HL-60 (cell line): ENCODE measurements around the gene ELP4.

Source experiments
- DNase-seq, 2 experiments: peaks; one replicate each; pipeline ENCODE4 v3.0.0-alpha.2; 2010 to 2020; ENCODE audit warnings: low read depth in 1 of 2, low spot score in 1 of 2
- H3K27ac ChIP-seq: fragments of 250-450 bp; sonication (Bioruptor Pico); replicated peaks from 2 replicates; pipeline ENCODE4 v1.5.1; 2020; ENCODE audit warnings: mild to moderate bottlenecking, moderate library complexity
- H3K27me3 ChIP-seq: fragments of 250-450 bp; sonication (Bioruptor Pico); 2 replicates; pipeline ENCODE4 v1.5.1; 2021; ENCODE audit warnings: mild to moderate bottlenecking, moderate library complexity; ENCODE audit not compliant: insufficient read depth, poor library complexity, severe bottlenecking
- H3K4me3 ChIP-seq: replicated peaks from 2 replicates; pipeline ENCODE4 v1.5.1; 2011; ENCODE audit warnings: mild to moderate bottlenecking, control low read depth, low read length; ENCODE audit not compliant: insufficient read depth
- GABPA ChIP-seq: IDR thresholded peaks from 2 replicates; pipeline ENCODE4 v1.6.1; 2012; ENCODE audit warnings: low read depth
- POLR2AphosphoS5 ChIP-seq: IDR thresholded peaks from 2 replicates; pipeline ENCODE4 v1.6.1; 2012; ENCODE audit warnings: low read depth
- SPI1 ChIP-seq: IDR thresholded peaks from 2 replicates; pipeline ENCODE4 v1.6.1; 2012; ENCODE audit warnings: low read depth, mild to moderate bottlenecking, borderline replicate concordance
- TF ChIP-seq, protein P1 (sequence below): IDR thresholded peaks from one replicate; pipeline ENCODE4 v1.5.1; 2011; ENCODE audit warnings: low read length, control low read depth, inconsistent platforms; ENCODE audit not compliant: insufficient read depth
- TF ChIP-seq, protein P2 (sequence below): IDR thresholded peaks from 2 replicates; pipeline ENCODE4 v1.6.1; 2012; ENCODE audit warnings: low read depth; ENCODE audit not compliant: insufficient replicate concordance

Gene ELP4

DNA sequence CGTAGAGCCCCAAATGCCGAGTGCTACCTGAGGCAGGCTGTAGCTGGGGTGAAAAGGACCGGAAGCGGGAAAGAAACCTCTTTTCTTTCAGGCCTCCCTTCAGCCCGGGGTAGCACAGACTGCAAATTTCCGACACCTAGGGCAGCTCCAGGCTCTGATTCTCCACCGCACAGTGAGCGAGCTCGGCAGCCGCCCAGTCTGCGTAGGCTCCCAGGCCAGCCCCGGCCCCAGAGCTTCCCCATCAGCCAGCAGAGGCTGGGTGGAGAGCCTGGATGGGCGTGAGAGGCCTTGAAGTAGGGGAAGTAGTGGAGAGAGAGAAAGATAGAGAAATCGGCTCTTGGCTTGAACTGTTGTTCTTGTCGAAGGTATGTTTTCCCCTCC lies 310.9 kb downstream of the ELP4 start:
- Histone ChIP-seq H3K27me3 (peaks cover 89% of the 10 kb centered on the region), H3K4me3 (no peak overlapping the region)
- TF ChIP-seq GABPA: no peak
- no peak for TF ChIP-seq POLR2AphosphoS5
- TF ChIP-seq, protein P1, sequence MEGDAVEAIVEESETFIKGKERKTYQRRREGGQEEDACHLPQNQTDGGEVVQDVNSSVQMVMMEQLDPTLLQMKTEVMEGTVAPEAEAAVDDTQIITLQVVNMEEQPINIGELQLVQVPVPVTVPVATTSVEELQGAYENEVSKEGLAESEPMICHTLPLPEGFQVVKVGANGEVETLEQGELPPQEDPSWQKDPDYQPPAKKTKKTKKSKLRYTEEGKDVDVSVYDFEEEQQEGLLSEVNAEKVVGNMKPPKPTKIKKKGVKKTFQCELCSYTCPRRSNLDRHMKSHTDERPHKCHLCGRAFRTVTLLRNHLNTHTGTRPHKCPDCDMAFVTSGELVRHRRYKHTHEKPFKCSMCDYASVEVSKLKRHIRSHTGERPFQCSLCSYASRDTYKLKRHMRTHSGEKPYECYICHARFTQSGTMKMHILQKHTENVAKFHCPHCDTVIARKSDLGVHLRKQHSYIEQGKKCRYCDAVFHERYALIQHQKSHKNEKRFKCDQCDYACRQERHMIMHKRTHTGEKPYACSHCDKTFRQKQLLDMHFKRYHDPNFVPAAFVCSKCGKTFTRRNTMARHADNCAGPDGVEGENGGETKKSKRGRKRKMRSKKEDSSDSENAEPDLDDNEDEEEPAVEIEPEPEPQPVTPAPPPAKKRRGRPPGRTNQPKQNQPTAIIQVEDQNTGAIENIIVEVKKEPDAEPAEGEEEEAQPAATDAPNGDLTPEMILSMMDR: no peak
- TF ChIP-seq SPI1: no peak
- TF ChIP-seq, protein P2, sequence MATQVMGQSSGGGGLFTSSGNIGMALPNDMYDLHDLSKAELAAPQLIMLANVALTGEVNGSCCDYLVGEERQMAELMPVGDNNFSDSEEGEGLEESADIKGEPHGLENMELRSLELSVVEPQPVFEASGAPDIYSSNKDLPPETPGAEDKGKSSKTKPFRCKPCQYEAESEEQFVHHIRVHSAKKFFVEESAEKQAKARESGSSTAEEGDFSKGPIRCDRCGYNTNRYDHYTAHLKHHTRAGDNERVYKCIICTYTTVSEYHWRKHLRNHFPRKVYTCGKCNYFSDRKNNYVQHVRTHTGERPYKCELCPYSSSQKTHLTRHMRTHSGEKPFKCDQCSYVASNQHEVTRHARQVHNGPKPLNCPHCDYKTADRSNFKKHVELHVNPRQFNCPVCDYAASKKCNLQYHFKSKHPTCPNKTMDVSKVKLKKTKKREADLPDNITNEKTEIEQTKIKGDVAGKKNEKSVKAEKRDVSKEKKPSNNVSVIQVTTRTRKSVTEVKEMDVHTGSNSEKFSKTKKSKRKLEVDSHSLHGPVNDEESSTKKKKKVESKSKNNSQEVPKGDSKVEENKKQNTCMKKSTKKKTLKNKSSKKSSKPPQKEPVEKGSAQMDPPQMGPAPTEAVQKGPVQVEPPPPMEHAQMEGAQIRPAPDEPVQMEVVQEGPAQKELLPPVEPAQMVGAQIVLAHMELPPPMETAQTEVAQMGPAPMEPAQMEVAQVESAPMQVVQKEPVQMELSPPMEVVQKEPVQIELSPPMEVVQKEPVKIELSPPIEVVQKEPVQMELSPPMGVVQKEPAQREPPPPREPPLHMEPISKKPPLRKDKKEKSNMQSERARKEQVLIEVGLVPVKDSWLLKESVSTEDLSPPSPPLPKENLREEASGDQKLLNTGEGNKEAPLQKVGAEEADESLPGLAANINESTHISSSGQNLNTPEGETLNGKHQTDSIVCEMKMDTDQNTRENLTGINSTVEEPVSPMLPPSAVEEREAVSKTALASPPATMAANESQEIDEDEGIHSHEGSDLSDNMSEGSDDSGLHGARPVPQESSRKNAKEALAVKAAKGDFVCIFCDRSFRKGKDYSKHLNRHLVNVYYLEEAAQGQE: no peak

DNA sequence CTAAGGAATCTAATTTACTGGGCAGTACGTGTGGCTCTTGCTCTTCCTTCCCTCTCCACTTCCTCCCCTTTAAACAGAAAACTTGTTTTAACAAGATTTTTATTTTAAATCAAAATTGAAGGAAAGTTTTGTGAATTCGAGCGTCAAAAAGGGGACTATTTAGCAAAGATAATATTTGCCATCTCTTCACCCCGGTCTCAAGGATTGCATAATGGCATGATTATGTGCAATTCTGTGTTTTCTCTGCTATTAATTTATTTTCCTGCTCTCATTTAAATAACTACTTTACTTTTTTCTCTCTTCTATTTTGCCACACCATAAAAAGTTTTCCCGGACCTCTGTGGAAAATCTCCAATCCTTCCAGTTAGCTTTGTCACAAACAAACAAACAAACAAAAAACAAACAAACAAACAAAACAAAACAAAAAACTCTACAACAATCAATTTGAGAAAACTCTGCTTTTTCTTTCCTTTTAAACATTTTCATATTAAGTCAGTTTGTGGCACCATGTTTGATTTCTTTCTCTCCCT lies 311.7 kb downstream of the ELP4 start:
- DNase-seq: no peak
- peaks cover 89% of the 10 kb centered on the region for H3K27me3 ChIP-seq
- H3K4me3 ChIP-seq: no peak overlapping the region
- H3K27ac ChIP-seq: no peak overlapping the region
- no peak for TF ChIP-seq SPI1
- no peak for TF ChIP-seq POLR2AphosphoS5
- no peak for TF ChIP-seq GABPA
- TF ChIP-seq, protein P1: no peak
- TF ChIP-seq, protein P2: no peak

More for the DNA sequence above, 310.9 kb downstream of the ELP4 start:
- H3K27ac ChIP-seq: no peak overlapping the region
- peak in 1 of 2 experiments; percentile 29 for DNase-seq

DNA sequence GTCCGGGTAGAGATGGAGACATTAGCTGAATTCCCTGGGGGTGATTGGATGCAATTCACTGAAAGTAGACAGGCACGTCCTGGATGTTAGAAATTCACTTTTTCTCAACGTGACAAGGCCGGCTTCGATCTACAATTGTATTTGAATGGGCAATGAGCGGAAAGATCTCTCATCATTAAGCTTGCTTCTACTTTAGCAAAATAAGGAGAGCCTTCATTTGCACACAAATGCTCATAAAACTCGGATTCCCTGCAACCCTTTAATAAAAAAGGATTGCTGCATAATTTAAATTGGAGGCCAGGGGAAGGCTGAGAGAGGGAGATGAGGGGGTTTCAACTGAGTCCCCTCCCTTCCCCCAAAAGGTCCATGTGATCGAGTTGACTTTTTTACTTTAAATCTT lies 312.2 kb downstream of the ELP4 start:
- no peak for DNase-seq
- Histone ChIP-seq H3K27me3 (peaks cover 87% of the 10 kb centered on the region), H3K4me3 (no peak overlapping the region), H3K27ac (no peak overlapping the region)
- no peak for TF ChIP-seq GABPA
- TF ChIP-seq, protein P1: no peak
- TF ChIP-seq POLR2AphosphoS5: no peak
- TF ChIP-seq, protein P2: no peak
- TF ChIP-seq SPI1: no peak
